Endothelial cell of umbilical vein (primary cell): ENCODE measurements around the gene MRPL34. TPM values are rescaled to one million over a fixed set of nuclear protein-coding genes. Genes with fewer than 3 reads are reported as not detected.

Experiments used
- BruUV-seq: library from RNA; stranded (reverse); fragments of 400-500 nt; replicated peaks from 2 replicates; lab custom pipeline; 2021; lab: Mats Ljungman, UMichigan
- CTCF ChIA-PET: fragments of 300-600, 350-600 bp; sonication (Branson Sonifier 250); formaldehyde crosslinking; loops from one replicate; lab custom pipeline; 2021; ENCODE audit warnings: antibody characterized with exemption, inconsistent platforms; lab: Charles Lee
- POLR2A ChIA-PET: fragments of 300-600, 350-600 bp; sonication (Branson Sonifier 250); formaldehyde crosslinking; loops from one replicate; lab custom pipeline; 2021; ENCODE audit warnings: antibody characterized with exemption, inconsistent platforms; lab: Charles Lee
- DNase-seq: peaks from one replicate; pipeline ENCODE4 v3.0.0-alpha.2; 2011; ENCODE audit warnings: low read depth, low spot score
- FAIRE-seq: peaks from 2 replicates; lab custom pipeline; 2011; peaks lifted over from hg19 to GRCh38; lab: Jason Lieb, UNC
- H2AFZ ChIP-seq: 2 replicates; pipeline ENCODE4 v1.6.0; 2012; ENCODE audit warnings: low read depth, low read length, control low read depth, inconsistent platforms
- H3K27ac ChIP-seq: 2 replicates; pipeline ENCODE4 v1.5.1; 2011; ENCODE audit warnings: low read depth, mild to moderate bottlenecking, control low read depth, low read length, moderate library complexity; ENCODE audit not compliant: insufficient read depth
- H3K27me3 ChIP-seq, 2 experiments: 2 replicates each; pipeline versions ENCODE4 v1.6.0 to v1.6.1; 2011; ENCODE audit warnings: low read length in 2 of 2, mixed read lengths in 1 of 2; ENCODE audit not compliant: control insufficient read depth in 2 of 2, insufficient read depth in 2 of 2
- H3K36me3 ChIP-seq, 2 experiments: 2 replicates in 1 of 2; 3 replicates in 1 of 2; pipeline ENCODE4 v1.5.1; 2011; ENCODE audit warnings: low read length in 2 of 2, mild to moderate bottlenecking in 1 of 2, moderate library complexity in 1 of 2; ENCODE audit not compliant: control insufficient read depth in 2 of 2, insufficient read depth in 2 of 2; ENCODE audit errors: extremely low read depth in 1 of 2
- H3K4me1 ChIP-seq: 3 replicates; pipeline ENCODE4 v1.5.1; 2011; ENCODE audit warnings: mild to moderate bottlenecking, low read length; ENCODE audit not compliant: control insufficient read depth, insufficient read depth; ENCODE audit errors: extremely low read depth
- H3K4me2 ChIP-seq: 2 replicates; pipeline ENCODE4 v1.6.1; 2011; ENCODE audit warnings: low read length, control low read depth, mixed read lengths; ENCODE audit not compliant: insufficient read depth
- H3K4me3 ChIP-seq, 3 experiments: fragments of 200-600 bp in 1 of 3; sonication (generic), shearing (Covaris generic) in 1 of 3; replicated peaks in 1 of 3; 2 replicates each; pipeline ENCODE4 v1.5.1; 2011 to 2016; ENCODE audit warnings: control low read depth in 3 of 3, low read length in 3 of 3, mild to moderate bottlenecking in 2 of 3, inconsistent platforms in 1 of 3, low read depth in 1 of 3, moderate library complexity in 1 of 3; ENCODE audit not compliant: insufficient read depth in 1 of 3
- H3K79me2 ChIP-seq: 2 replicates; pipeline ENCODE4 v1.6.0; 2012; ENCODE audit warnings: low read length, inconsistent platforms; ENCODE audit not compliant: control insufficient read depth, insufficient read depth
- H3K9ac ChIP-seq: replicated peaks from 2 replicates; pipeline ENCODE3; 2011; ENCODE audit warnings: low read length, control low read depth; ENCODE audit not compliant: insufficient read depth; ENCODE audit errors: extremely low read depth
- H3K9me1 ChIP-seq: replicated peaks from 3 replicates; pipeline ENCODE4 v1.6.0; 2011; ENCODE audit warnings: mild to moderate bottlenecking, low read length; ENCODE audit not compliant: control insufficient read depth, insufficient read depth; ENCODE audit errors: extremely low read depth
- H3K9me3 ChIP-seq: replicated peaks from 2 replicates; pipeline ENCODE4 v1.5.1; 2012; ENCODE audit warnings: low read length, inconsistent platforms; ENCODE audit not compliant: control insufficient read depth, insufficient read depth
- H4K20me1 ChIP-seq: replicated peaks from 2 replicates; pipeline ENCODE3; 2011; ENCODE audit warnings: mild to moderate bottlenecking, low read length; ENCODE audit not compliant: control insufficient read depth, insufficient read depth; ENCODE audit errors: extremely low read depth
- JUN ChIP-seq: IDR thresholded peaks from 2 replicates; pipeline ENCODE4 v1.6.1; 2011; ENCODE audit warnings: borderline replicate concordance, low read depth; ENCODE audit not compliant: insufficient read length, insufficient read depth
- MYC ChIP-seq: IDR thresholded peaks from one replicate; pipeline ENCODE4 v1.6.1; 2011; ENCODE audit warnings: mild to moderate bottlenecking, low read depth, low read length
- POLR2AphosphoS5 ChIP-seq: IDR thresholded peaks from 2 replicates; pipeline ENCODE4 v1.6.1; 2012; ENCODE audit warnings: low read depth, mild to moderate bottlenecking, control low read depth, low read length, moderate library complexity; ENCODE audit not compliant: insufficient read depth
- dilution Hi-C: fragments of 300-500 bp; cut with MboI; formaldehyde crosslinking; loops from one replicate; pipeline ENCODE4 v1.15.0; 2019; ENCODE audit warnings: low sequenced_read_pairs; ENCODE audit not compliant: extremely low pct_ligation_motif_present
- intact Hi-C: fragments of 100-400 bp; cut with micrococcal nuclease; formaldehyde crosslinking; loops from one replicate; pipeline ENCODE4 v1.10.0; 2022
- polyA plus RNA-seq, 4 experiments: library from polyadenylated mRNA; depleted of rRNA in 3 of 4; stranded (reverse) in 3 of 4; unstranded in 1 of 4; fragments of >200 nt; gene quantifications; 2 replicates each; pipeline versions ENCODE4 v1.2.1 to v1.2.3, GENCODE V29; 2011 to 2012; ENCODE audit warnings: missing spikeins in 1 of 4
- total RNA-seq: library from RNA; stranded (reverse); gene quantifications from 2 replicates; pipeline ENCODE4 v1.2.3, GENCODE V29; 2021
- TF ChIP-seq, protein P1 (sequence below), 2 donors: IDR thresholded peaks; 1 replicate in 1 of 2; 2 replicates in 1 of 2; pipeline ENCODE4 v1.5.1; 2011; ENCODE audit warnings: low read length in 2 of 2, mild to moderate bottlenecking in 2 of 2, moderate library complexity in 2 of 2, control low read depth in 1 of 2, inconsistent platforms in 1 of 2, low read depth in 1 of 2; ENCODE audit not compliant: insufficient read depth in 1 of 2; ENCODE audit errors: extremely low read depth in 1 of 2

The MRPL34 gene
- total and polyA plus RNA-seq, 2 donors (not counting 3 experiments of a cell fraction or from before 2014, with no cell fraction given): 45.5 to 55.7 TPM

DNA sequence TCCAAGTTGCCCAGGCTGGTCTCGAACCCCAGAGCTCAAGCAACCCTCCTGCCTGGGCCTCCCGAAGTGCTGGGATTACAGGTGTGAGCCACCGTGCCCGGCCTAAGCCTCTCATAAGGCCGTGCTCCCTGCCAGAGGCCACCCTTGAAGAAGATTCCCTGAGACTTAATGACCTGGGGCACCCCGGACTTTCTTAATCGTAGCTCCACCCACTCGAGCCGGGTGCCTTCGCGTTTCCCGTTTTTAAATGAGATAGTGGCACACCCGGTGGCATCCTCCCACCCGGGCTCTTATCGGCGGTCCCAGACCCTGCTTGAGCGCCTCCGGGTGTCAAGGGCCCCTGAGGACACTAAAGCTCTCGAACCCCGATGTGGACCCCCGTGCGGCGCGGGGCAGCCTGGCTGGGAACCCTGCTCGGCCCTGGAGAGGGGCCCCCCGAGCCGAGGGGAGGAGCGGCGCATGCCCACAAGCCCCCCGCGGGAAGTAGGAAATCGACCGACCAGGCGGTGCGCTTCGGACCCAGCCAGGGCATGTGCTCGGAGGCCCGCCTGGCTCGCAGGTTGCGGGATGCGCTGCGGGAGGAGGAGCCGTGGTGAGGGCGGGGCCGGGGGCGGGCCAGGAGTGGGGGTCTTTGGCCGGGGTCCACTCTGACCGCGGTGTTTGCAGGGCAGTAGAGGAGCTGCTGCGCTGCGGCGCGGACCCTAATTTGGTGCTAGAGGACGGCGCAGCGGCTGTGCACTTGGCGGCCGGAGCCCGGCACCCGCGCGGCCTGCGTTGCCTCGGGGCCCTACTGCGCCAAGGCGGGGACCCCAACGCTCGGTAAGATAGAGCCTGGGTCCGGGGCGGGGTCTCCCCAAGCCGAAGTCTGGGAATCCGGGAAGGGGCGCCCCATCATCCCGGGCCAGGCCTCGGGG, 24.0 kb upstream of the MRPL34 start, which contains the start of gene ANKLE1:
Gene ANKLE1, plus strand, starts transcription at position 511 of the 914 bp plus-strand sequence. Its CDS starts 20 bp downstream, at position 531.
- H3K4me1 ChIP-seq: peaks cover 10% of the 10 kb centered on the region
- FAIRE-seq (peak; percentile 40), DNase-seq (no peak)
- no peak for TF ChIP-seq MYC
- peak; percentile 27 for TF ChIP-seq POLR2AphosphoS5
- H3K9me1 ChIP-seq: no peaks in the 10 kb centered on the region
- peak within 1 kb of the TSS; percentile 90 for H2AFZ ChIP-seq
- dilution Hi-C loops: no loop called here
- no TSS peak for BruUV-seq
- H3K9me3 ChIP-seq: no peaks in the 10 kb centered on the region
- H3K9ac ChIP-seq: peak within 1 kb of the TSS; percentile 10
- intact Hi-C loops: loop anchor here (1.0 to 5.0 kb wide), 5 partner anchors 14 to 509 kb away; partner anchors contain the start of gene BABAM1
- peak within 1 kb of the TSS; percentile 39 for H3K4me2 ChIP-seq
- H3K36me3 ChIP-seq: peaks cover 0 to 6% of the 10 kb centered on the region in 2 experiments
- POLR2A ChIA-PET: interaction anchor here (0.6 to 1.4 kb wide), 3 partner anchors 12 to 46 kb away, joined by 3 to 4 read pairs (median 3); partner anchors contain the start of gene BABAM1
- no peaks in the 10 kb centered on the region for H4K20me1 ChIP-seq
- H3K27me3 ChIP-seq: no peaks in the 10 kb centered on the region
- H3K4me3 ChIP-seq: peak within 1 kb of the TSS; percentile 10 to 32 (median 29)
- no peaks in the 10 kb centered on the region for H3K79me2 ChIP-seq
- CTCF ChIA-PET: interaction anchor here (0.6 to 3.6 kb wide), 19 partner anchors 9 to 393 kb away, joined by 3 to 27 read pairs (median 5); partner anchors contain the start of genes BABAM1, DDA1, USE1 and USHBP1
- no peak within 1 kb of the TSS for H3K27ac ChIP-seq

DNA sequence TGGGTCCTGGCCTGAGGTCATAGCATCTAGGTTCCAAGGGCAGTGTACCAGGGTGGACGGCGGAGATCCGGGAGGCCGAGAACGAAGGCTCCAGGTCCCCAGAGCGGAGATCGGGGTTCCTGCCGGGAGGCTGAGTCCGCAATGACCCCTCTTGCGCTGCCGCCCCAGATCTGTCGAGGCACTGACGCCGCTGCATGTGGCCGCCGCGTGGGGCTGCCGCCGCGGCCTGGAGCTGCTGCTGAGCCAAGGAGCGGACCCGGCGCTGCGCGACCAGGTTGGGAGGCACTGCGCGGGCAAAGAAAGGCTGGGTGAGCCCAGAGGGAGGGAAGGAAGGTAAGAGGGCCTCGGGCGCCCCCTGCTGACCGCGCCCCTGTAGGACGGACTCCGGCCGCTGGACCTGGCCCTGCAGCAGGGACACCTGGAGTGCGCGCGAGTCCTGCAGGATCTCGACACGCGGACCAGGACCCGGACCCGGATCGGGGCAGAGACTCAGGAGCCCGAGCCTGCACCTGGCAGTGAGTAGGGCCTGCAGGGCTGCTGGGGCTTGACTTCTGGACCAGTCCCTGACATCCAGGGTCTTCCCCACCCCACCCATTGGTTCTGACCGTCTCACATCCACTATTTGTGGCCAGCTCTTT, 23.1 kb upstream of the MRPL34 start:
- H3K4me2 ChIP-seq: peak overlapping the region; percentile 39
- POLR2A ChIA-PET: interaction anchor here (0.6 to 1.4 kb wide), 2 partner anchors 16 to 26 kb away, joined by 3 to 6 read pairs; partner anchors contain the start of genes BABAM1 and DDA1
- H3K4me1 ChIP-seq: peaks cover 10% of the 10 kb centered on the region
- peak; percentile 93 for FAIRE-seq
- intact Hi-C loops: loop anchor here (1.0 to 5.0 kb wide), 5 partner anchors 15 to 510 kb away; partner anchors contain the start of gene BABAM1
- H3K4me3 ChIP-seq: peak overlapping the region in 2 of 3 experiments; percentile 0 to 29
- H3K27me3 ChIP-seq: no peaks in the 10 kb centered on the region
- TF ChIP-seq, protein P1, sequence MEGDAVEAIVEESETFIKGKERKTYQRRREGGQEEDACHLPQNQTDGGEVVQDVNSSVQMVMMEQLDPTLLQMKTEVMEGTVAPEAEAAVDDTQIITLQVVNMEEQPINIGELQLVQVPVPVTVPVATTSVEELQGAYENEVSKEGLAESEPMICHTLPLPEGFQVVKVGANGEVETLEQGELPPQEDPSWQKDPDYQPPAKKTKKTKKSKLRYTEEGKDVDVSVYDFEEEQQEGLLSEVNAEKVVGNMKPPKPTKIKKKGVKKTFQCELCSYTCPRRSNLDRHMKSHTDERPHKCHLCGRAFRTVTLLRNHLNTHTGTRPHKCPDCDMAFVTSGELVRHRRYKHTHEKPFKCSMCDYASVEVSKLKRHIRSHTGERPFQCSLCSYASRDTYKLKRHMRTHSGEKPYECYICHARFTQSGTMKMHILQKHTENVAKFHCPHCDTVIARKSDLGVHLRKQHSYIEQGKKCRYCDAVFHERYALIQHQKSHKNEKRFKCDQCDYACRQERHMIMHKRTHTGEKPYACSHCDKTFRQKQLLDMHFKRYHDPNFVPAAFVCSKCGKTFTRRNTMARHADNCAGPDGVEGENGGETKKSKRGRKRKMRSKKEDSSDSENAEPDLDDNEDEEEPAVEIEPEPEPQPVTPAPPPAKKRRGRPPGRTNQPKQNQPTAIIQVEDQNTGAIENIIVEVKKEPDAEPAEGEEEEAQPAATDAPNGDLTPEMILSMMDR (IDR thresholded peaks at IDR 0.05; ENCODE audit: extremely low read depth in 1 of 2, insufficient read depth in 1 of 2, low read depth in 1 of 2, low read length in 2 of 2): peak; percentile 96 to 99
- TF ChIP-seq JUN: no peak
- peak; percentile 22 for TF ChIP-seq POLR2AphosphoS5
- CTCF ChIA-PET: interaction anchor here (0.6 to 3.6 kb wide), 18 partner anchors 9 to 394 kb away, joined by 3 to 27 read pairs (median 5); partner anchors contain the start of genes BABAM1, DDA1, USE1 and USHBP1
- H4K20me1 ChIP-seq: no peaks in the 10 kb centered on the region
- H3K9ac ChIP-seq: peak overlapping the region; percentile 10
- no peaks in the 10 kb centered on the region for H3K79me2 ChIP-seq
- no TSS peak for BruUV-seq
- peak; percentile 82 for DNase-seq
- H3K9me3 ChIP-seq: no peaks in the 10 kb centered on the region
- H2AFZ ChIP-seq: peak overlapping the region; percentile 90
- H3K9me1 ChIP-seq: no peaks in the 10 kb centered on the region
- H3K36me3 ChIP-seq: peaks cover 0 to 3% of the 10 kb centered on the region in 2 experiments
- no peak overlapping the region for H3K27ac ChIP-seq
- dilution Hi-C loops: no loop called here
